Inflammatory macrophage treated with lipopolysaccharide for 1 hour (primary cell): ENCODE data around the gene DCAF10.
"Not testable (repeated sequence)": the region's sequence is repeated elsewhere in the genome, so short reads cannot be mapped to it uniquely, and the experiment has no call there.

Experiments
- DNase-seq, 2 donors: peaks; one replicate each; pipeline ENCODE4 v3.0.0-alpha.2; 2020 to 2022

The DCAF10 gene

GRCh38 chr9:37800631-37801286, at the start of gene DCAF10:
TSS of gene DCAF10 (plus strand) at chr9:37800797. CDS start at chr9:37800867, 70 bp downstream.
- peak; percentile 72 to 92 for DNase-seq

GRCh38 chr9:37751186-37751585, 49.4 kb upstream of the DCAF10 start:
- DNase-seq = no peak

- not testable (repeated sequence) for DNase-seq
Observed at GRCh38 chr9:37751704-37752103, 48.9 kb upstream of the DCAF10 start.

- DNase-seq = not testable (repeated sequence)
Observed at GRCh38 chr9:37752112-37752511, 48.5 kb upstream of the DCAF10 start.

- no peak for DNase-seq
Observed at GRCh38 chr9:37752642-37753488, 47.7 kb upstream of the DCAF10 start.

- peak; percentile 59 to 74 for DNase-seq
Observed at GRCh38 chr9:37753489-37754190, 47.0 kb upstream of the DCAF10 start, which contains the start of gene TRMT10B. TSS of gene TRMT10B (plus strand) at chr9:37753805. CDS start at chr9:37761932, 8,127 bp downstream.

- DNase-seq = no peak
Observed at GRCh38 chr9:37758747-37759146, 41.9 kb upstream of the DCAF10 start.

- no peak for DNase-seq
Observed at GRCh38 chr9:37760416-37761161, 40.0 kb upstream of the DCAF10 start.

- DNase-seq = no peak
Observed at GRCh38 chr9:37761511-37761910, 39.1 kb upstream of the DCAF10 start.

GRCh38 chr9:37765263-37765662, 35.3 kb upstream of the DCAF10 start:
- DNase-seq = not testable (repeated sequence)

- DNase-seq = no peak
Observed at GRCh38 chr9:37769306-37769705, 31.3 kb upstream of the DCAF10 start.

- DNase-seq = no peak
Observed at GRCh38 chr9:37769995-37770394, 30.6 kb upstream of the DCAF10 start.

- DNase-seq = no peak
Observed at GRCh38 chr9:37775216-37775919, 25.2 kb upstream of the DCAF10 start.

- DNase-seq = no peak
Observed at GRCh38 chr9:37776328-37776727, 24.3 kb upstream of the DCAF10 start.

- no peak for DNase-seq
Observed at GRCh38 chr9:37778534-37778933, 22.1 kb upstream of the DCAF10 start.

- no peak for DNase-seq
Observed at GRCh38 chr9:37784291-37784615, 16.3 kb upstream of the DCAF10 start.

- DNase-seq = peak; percentile 90 to 92
Observed at GRCh38 chr9:37784616-37785483, 15.7 kb upstream of the DCAF10 start, which contains the start of gene EXOSC3. TSS of gene EXOSC3 (minus strand) at chr9:37785064. CDS start at chr9:37785044, 20 bp downstream.

GRCh38 chr9:37787059-37787458, 13.5 kb upstream of the DCAF10 start:
- DNase-seq = no peak

- peak; percentile 6 to 28 for DNase-seq
Observed at GRCh38 chr9:37788332-37788731, 12.3 kb upstream of the DCAF10 start.

GRCh38 chr9:37790096-37790495, 10.5 kb upstream of the DCAF10 start:
- DNase-seq = no peak

- no peak for DNase-seq
Observed at GRCh38 chr9:37792122-37792521, 8.5 kb upstream of the DCAF10 start.
